KBM-7 (cell line): ENCODE measurements around the gene MYL5.
"Not testable (repeated sequence)": the region's sequence is repeated elsewhere in the genome, so short reads cannot be mapped to it uniquely, and the experiment has no call there.

Source experiments
- DNase-seq: peaks from one replicate; pipeline ENCODE4 v3.0.0-alpha.2; 2015
- in situ Hi-C: fragments of 300-500 bp; cut with MboI; formaldehyde crosslinking; loops from 2 replicates; pipeline ENCODE4 v1.14.3; 2020; ENCODE audit warnings: low sequenced_read_pairs, low pct_unique_long_range_greater_than_20kb, mixed read lengths

MYL5 gene

GRCh38 chr4:666436-666810 lies 7.9 kb upstream of the MYL5 start:
- DNase-seq: no peak
- in situ Hi-C loops: no loop called here

- no peak for DNase-seq
- in situ Hi-C loops: no loop called here
Measured at GRCh38 chr4:666822-667544, 7.4 kb upstream of the MYL5 start.

- in situ Hi-C loops: no loop called here
Measured at GRCh38 chr4:667545-667925, 6.8 kb upstream of the MYL5 start.

GRCh38 chr4:668219-668618 lies 6.1 kb upstream of the MYL5 start:
- DNase-seq, in situ Hi-C loops: not testable (repeated sequence)

More at GRCh38 chr4:667545-667925, 6.8 kb upstream of the MYL5 start:
- DNase-seq: no peak

GRCh38 chr4:669806-670559 lies 4.4 kb upstream of the MYL5 start:
- in situ Hi-C loops, DNase-seq: not testable (repeated sequence)

- in situ Hi-C loops: no loop called here
- no peak for DNase-seq
Measured at GRCh38 chr4:671769-672168, 2.6 kb upstream of the MYL5 start.

- in situ Hi-C loops: no loop called here
- DNase-seq: peak; percentile 20
Measured at GRCh38 chr4:673349-674091, 822 bp upstream of the MYL5 start.

GRCh38 chr4:675036-675882 lies 917 bp downstream of the MYL5 start:
- DNase-seq: no peak
- in situ Hi-C loops: no loop called here

GRCh38 chr4:675980-676870 lies 1.9 kb downstream of the MYL5 start:
- in situ Hi-C loops: no loop called here
- no peak for DNase-seq

GRCh38 chr4:676871-677235 lies 2.5 kb downstream of the MYL5 start:
- in situ Hi-C loops: no loop called here
- no peak for DNase-seq

- no peak for DNase-seq
Measured at GRCh38 chr4:677431-678293, 3.3 kb downstream of the MYL5 start.

GRCh38 chr4:678331-679103 lies 4.2 kb downstream of the MYL5 start:
- in situ Hi-C loops: no loop called here
- DNase-seq: no peak

More at GRCh38 chr4:677431-678293, 3.3 kb downstream of the MYL5 start:
- in situ Hi-C loops: no loop called here

- no peak for DNase-seq
- in situ Hi-C loops: no loop called here
Measured at GRCh38 chr4:679104-679481, 4.8 kb downstream of the MYL5 start.

- in situ Hi-C loops: no loop called here
Measured at GRCh38 chr4:679629-680028, 5.3 kb downstream of the MYL5 start.

GRCh38 chr4:680091-680490 lies 5.7 kb downstream of the MYL5 start:
- DNase-seq: no peak
- in situ Hi-C loops: no loop called here

More at GRCh38 chr4:679629-680028, 5.3 kb downstream of the MYL5 start:
- no peak for DNase-seq

GRCh38 chr4:680551-680927 lies 6.2 kb downstream of the MYL5 start:
- in situ Hi-C loops: no loop called here
- no peak for DNase-seq
